HCT116 (cell line): ENCODE data around the gene ST7.

Experiments
- CBX3 ChIP-seq: IDR thresholded peaks from 2 replicates; pipeline ENCODE4 v1.6.1; 2012; ENCODE audit warnings: low read depth
- CEBPB ChIP-seq: IDR thresholded peaks from 2 replicates; pipeline ENCODE4 v1.6.1; 2012; ENCODE audit warnings: low read depth
- EGR1 ChIP-seq: IDR thresholded peaks from 2 replicates; pipeline ENCODE4 v1.6.1; 2012; ENCODE audit warnings: low read depth
- EZH2 ChIP-seq: fragments of 200-600 bp; sonication (generic); IDR thresholded peaks from 2 replicates; pipeline ENCODE4 v1.6.1; 2017; ENCODE audit warnings: antibody characterized with exemption, mixed run types
- POLR2A ChIP-seq: IDR thresholded peaks from 2 replicates; pipeline ENCODE4 v1.7.0; 2011; ENCODE audit warnings: borderline replicate concordance; ENCODE audit not compliant: insufficient read depth, insufficient read length; ENCODE audit errors: extremely low read depth
- TF ChIP-seq, protein P1 (sequence below), 3 experiments: fragments of 200-600 bp in 1 of 3; sonication (generic) in 1 of 3; IDR thresholded peaks in 2 of 3; conservative IDR thresholded peaks in 1 of 3; 2 replicates each; pipeline ENCODE4 v1.5.1; 2012 to 2017; ENCODE audit warnings: low read depth in 2 of 3, low read length in 2 of 3, antibody characterized with exemption in 1 of 3, borderline replicate concordance in 1 of 3, control low read depth in 1 of 3, mild to moderate bottlenecking in 1 of 3, mixed read lengths in 1 of 3, mixed run types in 1 of 3, moderate library complexity in 1 of 3; ENCODE audit not compliant: insufficient read depth in 1 of 3

- no peak for TF ChIP-seq EGR1
- no peak for TF ChIP-seq POLR2A
- TF ChIP-seq CEBPB: no peak
- TF ChIP-seq, protein P1, sequence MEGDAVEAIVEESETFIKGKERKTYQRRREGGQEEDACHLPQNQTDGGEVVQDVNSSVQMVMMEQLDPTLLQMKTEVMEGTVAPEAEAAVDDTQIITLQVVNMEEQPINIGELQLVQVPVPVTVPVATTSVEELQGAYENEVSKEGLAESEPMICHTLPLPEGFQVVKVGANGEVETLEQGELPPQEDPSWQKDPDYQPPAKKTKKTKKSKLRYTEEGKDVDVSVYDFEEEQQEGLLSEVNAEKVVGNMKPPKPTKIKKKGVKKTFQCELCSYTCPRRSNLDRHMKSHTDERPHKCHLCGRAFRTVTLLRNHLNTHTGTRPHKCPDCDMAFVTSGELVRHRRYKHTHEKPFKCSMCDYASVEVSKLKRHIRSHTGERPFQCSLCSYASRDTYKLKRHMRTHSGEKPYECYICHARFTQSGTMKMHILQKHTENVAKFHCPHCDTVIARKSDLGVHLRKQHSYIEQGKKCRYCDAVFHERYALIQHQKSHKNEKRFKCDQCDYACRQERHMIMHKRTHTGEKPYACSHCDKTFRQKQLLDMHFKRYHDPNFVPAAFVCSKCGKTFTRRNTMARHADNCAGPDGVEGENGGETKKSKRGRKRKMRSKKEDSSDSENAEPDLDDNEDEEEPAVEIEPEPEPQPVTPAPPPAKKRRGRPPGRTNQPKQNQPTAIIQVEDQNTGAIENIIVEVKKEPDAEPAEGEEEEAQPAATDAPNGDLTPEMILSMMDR (IDR thresholded peaks at IDR 0.05 in 2 of 3, conservative IDR thresholded peaks at IDR 0.05 in 1 of 3; ENCODE audit: borderline replicate concordance in 1 of 3, insufficient read depth in 1 of 3, low read depth in 2 of 3, low read length in 2 of 3): no peak
- TF ChIP-seq EZH2: no peak
- no peak for TF ChIP-seq CBX3
These were observed 205.8 kb downstream of the ST7 start for GRCh38 chr7:117158941-117159697.
